Inferior parietal cortex (tissue), 1 donor: ENCODE measurements around the gene VWF.
A peak's percentile ranks its signal among the peaks of the same experiment; 100 is the strongest.
"Not testable (repeated sequence)": the region's sequence is repeated elsewhere in the genome, so short reads cannot be mapped to it uniquely, and the experiment has no call there.

ENCODE experiments used
- DNase-seq: peaks from one replicate; pipeline ENCODE4 v3.0.0-alpha.2; 2016; ENCODE audit errors: extremely low spot score

The VWF gene

DNA sequence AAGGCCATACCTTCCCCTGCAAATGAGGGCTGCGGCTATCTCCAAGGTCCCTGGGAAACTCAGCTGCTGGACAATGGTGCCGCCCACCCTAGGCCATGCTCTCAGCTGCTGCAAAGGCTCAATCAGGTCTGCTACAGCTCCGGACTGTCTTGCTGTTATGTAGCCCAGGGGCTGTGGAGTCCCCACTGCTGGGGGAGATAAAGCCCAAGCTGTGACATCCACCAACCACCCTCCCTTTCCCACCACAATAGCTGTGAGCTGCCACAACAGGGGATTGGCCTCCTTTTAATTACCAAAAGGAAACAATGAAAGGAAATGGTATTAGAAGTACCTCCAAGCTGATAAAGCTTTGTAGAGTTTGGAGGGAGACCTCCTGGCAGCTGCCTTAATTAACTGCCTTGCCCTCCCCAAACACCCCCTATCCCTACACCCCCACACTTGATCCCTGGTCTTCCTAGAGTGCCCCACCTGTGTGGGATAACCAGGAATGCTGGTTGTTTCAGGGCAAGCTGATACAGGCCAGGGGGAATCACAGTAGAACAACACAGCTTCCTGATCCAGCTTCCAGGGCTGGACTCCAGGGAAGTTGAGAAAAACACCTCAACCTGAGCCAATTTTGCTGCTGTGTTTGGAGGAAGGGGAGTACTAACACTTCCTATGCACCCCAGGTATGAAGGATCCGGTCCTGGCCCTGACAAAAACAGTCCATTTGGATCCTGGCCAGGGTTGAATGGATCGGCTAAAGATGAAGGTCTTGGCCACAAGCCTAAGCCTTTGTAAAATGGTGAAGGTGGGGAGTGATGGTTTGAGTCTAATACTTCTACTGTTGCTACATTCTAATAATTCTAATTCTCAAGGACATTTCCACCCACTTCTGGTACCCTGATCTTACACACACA is at the start of gene VWF:
VWF (minus strand) TSS at position 260 of the 899 bp plus-strand sequence. CDS start 1,474 bp downstream, outside the sequence.
- DNase-seq: no peak

DNA sequence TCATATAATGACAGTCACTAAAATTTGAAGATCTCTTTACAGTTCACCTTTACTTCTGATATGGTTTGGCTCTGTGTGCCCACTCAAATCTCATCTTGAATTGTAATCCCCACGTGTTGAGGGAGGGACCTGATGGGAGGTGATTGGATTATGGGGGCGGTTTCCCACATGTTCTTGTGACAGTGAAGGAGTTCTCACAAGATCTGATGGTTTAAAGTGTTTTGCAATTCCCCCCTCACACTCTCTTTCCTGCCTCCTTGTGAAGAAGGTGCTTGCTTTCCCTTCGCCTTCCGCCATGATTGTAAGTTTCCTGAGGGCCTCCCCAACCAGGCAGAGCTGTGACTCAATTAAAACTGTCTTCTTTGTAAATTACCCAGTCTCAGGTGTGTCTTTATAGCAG is 48.4 kb upstream of the VWF start:
- no peak for DNase-seq

DNA sequence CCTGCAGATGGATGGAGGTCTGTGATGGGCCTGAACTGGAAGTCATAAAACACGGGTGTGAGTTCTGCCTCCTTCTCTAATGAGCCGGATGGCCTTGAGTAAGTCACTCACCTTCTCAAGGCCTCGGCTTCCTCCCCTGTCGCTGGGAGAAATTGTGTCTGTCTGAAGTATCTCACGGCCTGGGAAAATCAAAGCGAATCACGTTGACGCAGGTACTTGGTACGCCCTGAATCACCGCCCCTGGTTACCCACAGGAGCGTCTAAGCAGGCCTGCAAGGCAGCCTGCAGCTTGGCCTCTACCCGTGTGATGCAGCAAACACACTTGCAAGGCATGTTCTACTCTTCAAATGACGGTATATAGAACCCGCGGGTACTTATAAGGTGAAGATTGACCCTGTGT is 47.6 kb upstream of the VWF start:
- no peak for DNase-seq

DNA sequence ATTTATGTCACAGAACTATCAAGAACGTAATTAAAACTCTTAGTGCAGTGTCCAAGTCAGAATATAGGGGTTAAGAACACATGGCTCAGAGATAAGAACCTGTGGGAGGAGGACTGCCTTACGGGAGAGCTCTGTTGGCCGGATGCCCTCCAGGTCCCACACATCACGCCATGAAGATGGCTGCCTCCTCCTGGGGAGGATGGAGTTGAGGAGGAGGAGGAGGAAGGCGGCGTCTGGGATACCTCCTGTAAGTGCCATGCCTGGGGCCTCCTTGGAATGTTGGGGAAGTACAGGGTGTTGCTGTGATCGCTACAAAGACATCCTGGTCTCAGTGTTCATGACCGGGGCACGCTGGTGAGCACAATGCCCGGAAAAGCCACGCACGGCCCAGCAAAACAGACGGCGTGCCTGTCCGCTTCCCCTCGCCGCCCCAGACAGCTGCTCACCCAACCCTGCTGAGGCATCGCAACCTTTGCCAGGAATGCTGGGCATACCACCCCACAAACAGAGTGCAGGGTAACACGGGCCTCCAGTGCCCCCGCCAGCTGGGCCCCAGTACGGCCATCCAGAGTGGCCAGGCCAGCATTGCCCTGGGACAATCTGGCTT is 47.0 kb upstream of the VWF start:
- no peak for DNase-seq

DNA sequence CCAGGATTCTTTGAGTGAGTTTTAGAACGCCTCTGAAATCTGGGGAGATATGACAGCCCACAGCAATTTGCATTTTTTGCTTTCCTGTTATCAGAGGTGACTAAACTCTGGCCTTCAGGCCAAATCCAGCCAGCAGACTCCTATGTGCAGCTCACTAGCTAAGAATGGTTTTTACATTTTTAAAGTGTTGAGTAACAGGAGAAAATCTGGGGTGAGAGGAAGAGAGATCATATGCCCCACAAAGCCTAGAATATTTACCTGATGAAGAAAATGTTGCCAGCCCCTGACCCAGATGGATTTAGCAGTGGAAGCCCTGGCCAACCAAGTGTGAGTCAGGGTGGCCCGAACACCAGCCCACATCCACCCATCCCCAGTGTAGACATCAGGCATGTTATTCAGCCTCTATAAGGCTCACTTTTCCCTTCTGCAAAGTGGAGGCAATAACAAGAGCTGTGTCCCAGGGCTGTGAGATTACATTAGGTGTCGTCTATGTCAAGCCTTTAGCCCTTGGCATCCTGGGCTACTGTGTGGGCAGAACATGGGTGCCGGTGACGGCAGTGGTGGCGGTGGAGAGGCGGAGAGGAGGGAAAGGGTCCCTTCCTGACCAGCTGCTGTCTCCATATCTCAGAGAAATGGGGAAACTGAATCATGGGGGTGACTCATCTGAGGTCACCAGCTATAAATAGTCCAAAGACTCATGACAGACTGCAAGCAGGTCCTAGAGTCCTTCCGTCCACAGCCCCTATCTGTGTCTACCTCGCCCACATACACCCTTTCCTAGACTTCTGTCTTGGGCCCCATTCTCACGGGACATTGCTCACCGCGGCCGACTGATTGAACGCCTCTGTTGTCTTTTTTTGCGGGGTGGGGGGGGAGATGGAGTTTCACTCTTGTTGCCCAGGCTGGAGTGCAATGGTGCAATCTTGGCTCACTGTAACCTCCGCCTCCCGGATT is 43.1 kb upstream of the VWF start:
- peak; percentile 28 for DNase-seq

DNA sequence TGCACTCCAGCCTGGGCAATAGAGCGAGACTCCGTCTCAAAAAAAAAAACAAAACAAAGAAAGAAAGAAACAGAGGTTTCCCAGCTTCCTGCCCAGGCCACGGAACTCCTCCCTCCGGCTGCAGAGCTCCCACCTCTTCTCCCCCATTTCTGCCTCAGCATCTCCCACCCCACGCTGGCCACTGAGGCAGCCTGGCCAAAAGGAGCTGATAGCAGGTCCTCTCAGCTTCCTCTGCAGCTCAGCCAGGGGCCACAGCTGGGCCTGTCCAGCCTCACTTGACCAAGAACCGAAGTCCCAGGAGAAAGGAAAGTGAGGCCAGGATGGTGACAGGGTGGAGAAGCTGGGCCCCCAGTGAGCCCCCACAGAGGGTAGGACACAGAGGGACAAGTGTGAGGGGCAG is 42.3 kb upstream of the VWF start:
- no peak for DNase-seq

DNA sequence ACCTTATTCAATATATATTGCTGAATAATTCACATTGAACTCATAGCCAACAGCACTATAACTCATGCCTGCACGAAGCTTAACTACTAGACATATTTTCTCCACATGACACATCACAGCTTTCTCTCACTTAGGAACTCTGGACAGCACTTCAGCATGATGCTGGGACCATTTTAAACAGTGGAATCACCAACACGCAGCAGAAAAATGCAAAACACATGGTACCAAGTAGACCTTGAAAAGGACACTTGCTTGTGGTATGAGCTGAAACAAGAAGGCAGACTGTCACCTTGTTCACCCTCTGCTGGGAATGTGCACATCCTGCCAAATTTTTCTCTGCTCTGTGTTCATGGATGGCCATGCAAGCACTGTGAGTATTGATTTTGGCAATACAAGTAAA is 40.9 kb upstream of the VWF start:
- DNase-seq: no peak

DNA sequence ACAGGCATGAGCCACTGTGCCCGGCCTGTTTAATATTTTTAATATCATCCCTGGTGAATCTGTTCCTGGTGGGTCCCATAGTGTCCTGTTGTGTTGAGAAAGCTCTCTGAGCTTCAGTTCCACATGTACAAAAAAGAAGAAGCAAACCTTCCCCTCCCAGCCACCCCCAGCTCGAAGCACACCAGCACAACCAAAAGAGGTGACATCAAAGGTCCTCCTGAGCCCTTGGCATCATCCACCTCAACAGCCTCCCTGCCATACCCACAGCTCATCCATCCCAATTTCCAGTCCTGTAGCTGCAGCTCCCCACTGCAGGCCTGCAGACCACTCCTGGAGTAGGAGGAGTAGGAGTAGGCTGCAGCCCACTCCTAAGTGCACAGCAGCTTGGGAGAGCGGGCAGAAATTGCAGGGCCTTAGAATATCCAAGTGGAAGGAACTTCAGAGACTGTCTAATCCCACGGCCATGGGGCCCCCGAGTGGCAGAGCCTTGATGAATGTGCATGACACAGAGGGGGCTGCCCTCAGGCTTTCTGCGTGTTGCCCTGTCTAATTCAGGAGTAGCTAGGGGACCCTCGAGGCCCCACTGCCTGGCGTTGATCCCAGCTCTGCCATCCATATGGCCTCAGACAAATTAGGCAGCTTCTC is 39.1 kb upstream of the VWF start:
- DNase-seq: no peak

DNA sequence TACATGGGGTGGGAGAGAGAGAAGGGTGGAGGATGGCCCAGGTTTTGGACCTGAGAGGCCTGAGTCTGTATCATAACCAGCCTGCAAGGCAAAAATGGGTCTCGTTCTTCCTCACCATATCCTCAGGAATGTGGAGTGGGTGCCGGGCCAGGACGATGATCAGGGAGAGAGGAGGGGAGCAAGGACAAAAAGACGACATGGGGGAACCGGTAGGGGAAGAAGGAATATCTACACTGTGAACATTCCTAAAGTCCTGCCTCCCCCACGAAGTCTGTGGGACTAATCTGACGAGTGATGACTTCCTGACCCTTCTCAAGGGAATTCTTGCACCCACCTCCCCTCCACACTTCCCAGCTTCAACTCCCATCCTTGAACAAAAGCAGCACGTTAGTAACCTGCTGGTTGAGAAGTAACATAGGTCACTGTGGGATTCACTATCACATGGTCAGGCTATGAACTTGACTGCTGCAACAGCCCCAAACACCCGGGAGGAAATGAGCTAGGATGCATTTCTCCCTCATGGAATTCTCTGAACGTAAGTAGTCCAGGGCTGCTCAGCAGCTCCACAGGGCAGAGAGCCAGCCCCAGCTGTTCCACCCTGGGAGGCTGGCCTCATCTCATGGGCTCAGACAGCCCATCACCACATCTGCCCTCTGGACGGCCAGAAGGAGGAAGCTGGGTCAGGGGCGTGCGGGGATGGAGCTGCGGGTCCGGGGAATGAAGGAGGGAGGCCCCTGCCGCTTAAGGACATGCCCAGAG is 36.8 kb upstream of the VWF start:
- DNase-seq: no peak

DNA sequence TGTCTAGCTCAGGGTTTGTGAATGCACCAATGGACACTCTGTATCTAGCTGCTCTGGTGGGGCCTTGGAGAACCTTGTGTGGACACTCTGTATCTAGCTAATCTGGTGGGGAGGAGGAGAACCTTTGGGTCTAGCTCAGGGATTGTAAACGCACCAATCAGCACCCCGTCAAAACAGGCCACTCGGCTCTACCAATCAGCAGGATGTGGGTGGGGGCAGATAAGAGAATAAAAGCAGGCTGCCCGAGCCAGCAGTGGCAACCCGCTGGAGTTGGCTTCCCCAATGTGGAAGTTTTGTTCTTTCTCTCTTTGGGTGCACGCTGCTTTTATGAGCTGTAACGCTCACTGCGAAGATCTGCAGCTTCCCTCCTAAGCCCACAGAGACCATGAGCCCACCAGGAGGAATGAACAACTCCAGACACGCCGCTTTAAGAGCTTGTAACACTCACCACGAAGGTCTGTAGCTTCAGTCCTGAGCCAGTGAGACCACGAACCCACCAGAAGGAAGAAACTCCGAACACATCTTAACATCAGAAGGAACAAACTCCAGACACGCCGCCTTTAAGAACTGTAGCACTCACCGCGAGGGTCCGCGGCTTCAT is 35.7 kb upstream of the VWF start:
- DNase-seq: not testable (repeated sequence)

DNA sequence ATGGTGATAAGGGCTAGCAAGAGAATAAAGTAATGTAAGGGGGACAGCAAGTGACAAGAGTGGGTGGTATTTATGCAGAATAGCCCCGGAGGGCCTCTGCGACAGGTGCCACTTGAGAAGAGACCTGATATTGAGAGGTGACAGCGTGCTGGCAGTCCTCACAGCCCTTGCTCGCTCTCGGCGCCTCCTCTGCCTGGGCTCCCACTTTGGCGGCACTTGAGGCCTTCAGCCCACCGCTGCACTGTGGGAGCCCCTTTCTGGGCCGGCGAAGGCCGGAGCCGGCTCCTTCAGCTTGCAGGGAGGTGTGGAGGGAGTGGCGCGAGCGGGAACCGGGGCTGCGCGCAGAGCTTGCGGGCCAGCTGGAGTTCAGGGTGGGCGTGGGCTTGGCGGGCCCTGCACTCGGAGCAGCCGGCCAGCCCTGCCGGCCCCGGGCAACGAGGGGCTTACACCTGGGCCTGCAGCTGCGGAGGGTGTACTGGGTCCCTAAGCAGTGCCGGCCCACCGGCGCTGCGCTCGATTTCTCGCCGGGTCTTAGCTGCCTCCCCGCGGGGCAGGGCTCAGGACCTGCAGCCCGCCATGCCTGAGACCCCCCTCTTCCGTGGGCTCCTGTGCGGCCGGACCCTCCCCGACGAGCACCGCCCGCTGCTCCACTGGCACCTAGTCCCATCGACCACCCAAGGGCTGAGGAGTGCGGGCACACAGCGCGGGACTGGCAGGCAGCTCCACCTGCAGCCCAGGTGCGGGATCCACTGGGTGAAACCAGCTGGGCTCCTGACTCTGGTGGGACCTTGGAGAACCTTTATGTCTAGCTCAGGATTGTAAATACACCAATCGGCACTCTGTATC is 34.9 kb upstream of the VWF start:
- DNase-seq: not testable (repeated sequence)

DNA sequence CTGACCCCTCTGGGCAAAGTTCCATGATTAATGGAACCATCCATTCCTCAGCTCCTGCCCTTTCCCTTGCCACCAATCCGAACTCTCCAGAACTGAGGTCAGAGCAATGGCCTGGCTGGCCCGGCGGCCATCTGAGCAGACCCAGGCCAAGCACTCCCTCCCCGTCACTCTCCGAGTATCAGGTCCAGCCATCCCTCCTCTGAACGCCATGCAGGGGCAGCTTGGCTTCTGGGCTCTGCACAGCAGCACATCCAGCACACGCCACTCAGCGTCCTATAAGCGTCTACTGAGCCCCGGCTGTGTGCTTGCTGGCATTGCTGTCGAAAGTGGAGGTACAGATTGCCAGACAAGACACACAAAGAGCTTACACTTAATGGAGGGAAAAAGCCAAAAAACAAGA is 34.3 kb upstream of the VWF start:
- DNase-seq: no peak

DNA sequence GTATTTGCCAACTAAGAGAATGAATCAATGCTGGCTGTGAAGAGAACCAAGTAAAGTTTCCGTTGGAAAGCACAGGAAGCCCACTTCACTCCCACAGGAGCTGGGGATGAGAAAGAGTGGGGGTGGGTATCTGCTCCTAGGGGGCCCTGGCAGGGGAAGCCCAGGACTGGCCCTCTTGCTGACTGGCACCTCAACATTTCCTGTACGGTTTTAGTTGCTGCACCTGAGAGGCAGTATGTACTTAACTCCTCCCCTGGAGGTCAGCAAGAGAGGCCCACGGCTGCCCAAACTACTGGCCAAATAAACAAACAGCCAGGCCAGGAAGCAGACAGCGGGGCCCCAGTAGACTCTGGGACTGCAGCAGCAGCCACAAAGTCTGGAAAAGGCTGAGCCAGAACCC is 33.8 kb upstream of the VWF start:
- DNase-seq: no peak

DNA sequence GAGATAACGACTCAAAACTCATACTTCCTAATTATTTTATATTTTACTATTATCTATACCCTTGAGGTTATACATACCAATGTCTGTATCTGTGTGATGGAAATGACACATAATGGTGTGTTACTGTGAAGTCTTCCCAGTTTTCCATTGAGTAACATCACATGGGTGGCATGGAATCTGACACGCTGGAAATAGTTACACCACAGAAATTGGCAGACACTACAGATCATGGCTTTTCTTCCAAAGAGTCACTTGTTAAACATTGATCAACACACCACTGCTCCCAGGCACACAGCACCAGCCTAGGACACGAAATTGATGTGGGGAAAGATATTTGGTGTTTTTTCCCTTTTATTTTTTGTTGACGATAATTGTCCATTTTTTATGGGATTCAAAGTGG is 33.0 kb upstream of the VWF start:
- DNase-seq: no peak

DNA sequence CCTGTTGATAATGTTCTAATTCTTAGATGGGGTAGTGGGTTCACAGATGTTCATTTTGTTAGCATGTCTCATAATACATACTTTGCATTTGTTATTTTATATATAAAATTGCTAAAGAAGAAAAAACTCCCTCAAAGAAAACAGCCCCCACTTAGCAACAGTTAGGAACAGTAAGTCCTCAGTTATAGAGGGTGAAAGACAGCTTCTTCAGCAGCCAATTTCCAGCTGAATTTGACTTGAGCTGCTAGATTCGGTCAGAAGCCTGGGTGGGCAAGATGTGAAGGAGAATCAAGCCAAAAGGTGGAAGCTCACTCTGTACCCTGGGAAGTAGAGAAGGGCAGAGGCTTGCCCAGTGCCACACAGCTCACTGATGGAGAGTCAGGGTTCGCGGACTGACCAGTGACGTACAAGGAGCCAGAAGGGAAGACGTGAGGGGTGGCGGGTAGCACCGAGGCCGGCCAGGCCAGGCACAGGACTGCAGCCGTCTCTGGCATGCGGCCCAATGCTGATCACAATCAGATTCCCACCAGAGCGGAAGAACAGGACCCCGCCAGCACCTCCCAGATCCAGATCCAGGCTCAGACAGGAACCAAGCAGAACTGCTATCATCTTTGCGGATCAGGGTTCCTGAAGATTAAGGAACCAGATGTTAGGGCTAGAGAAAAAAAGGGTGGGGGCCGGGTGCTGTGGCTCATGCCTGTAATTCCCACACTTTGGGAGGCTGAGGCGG is 30.4 kb upstream of the VWF start:
- DNase-seq: no peak

DNA sequence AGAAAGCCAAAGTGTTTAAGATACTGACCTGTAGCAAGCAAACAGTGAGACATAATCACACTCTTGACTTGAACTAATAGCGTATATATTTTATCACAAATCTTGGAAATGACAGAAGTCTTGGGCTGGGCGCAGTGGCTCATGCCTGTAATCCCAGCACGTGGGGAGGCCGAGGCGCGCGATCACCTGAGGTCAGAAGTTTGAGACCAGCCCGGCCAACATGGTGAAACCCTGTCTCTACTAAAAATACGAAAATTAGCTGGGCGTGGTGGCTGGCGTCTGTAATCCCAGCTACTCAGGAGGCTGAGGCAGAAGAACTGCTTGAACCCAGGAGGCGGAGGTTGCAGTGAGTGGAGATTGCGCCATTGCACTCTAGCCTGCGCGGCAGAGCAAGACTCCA is 24.3 kb upstream of the VWF start:
- not testable (repeated sequence) for DNase-seq

DNA sequence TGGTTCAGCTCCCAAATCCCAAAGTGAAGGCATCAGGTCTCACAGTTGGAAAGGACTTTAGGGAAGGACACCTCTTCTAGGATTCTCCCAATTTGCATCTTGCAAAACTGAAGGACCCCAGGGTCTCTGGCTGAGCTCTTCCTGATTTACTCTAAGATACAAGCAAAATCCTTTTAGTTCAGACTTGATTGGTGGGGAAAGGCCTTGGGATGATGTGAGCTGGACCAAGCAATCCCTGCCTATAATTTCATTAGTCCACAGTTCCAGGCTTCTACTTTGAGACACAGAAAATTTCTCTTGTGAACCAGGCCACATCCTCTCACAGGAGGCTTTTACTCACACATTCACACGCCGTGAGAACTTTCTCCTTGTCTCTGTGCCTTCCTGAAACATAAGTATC is 23.6 kb upstream of the VWF start:
- no peak for DNase-seq

DNA sequence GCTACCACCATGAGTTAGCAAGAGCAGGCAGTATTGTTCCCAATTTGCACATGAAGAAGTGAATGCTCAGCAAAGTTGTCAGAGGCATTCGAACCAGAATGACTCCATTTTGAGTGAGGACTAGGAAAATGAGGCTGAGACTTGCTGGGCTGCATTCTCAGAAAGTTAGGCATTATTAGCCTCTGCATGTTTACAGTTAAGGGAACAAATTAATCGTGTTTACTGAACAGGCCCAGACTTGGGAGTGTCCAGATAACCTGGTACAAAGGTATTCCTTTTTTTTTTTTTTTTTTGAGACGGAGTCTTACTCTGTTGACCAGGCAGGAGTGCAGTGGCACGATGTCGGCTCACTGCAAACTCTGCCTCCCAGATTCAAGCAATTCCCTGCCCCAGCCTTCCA is 22.5 kb upstream of the VWF start:
- DNase-seq: no peak

DNA sequence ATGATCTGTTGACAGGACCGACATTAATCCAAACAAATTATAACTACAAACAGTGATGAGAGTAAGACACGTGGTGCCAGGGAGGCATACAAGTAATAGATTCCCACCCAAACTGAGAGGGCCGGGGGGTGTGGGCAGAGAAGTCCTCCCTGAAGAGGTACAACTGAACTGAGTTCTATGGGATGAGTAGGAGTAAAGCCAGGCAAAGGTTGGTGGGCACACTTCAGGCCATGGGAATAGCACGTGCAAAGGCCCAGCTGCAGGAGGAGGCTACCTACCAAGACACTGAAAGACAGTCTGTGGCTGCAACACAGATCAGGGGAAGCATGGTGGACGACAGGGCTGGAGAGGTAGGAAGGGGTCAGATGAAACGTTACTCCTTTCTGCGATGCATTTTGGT is 22.0 kb upstream of the VWF start:
- no peak for DNase-seq
